Neural progenitor cell (in vitro differentiated cells): ENCODE data around the gene ELFN1.

Experiments used
- EZH2 ChIP-seq: fragments of 200-600 bp; sonication (generic); IDR thresholded peaks from 2 replicates; pipeline ENCODE4 v1.6.1; 2017; ENCODE audit warnings: antibody characterized with exemption, mild to moderate bottlenecking, moderate library complexity
- TF ChIP-seq, protein P1 (sequence below): fragments of 200-600 bp; sonication (generic); IDR thresholded peaks from 2 replicates; pipeline ENCODE4 v1.5.1; 2017; ENCODE audit warnings: antibody characterized with exemption, mild to moderate bottlenecking

DNA sequence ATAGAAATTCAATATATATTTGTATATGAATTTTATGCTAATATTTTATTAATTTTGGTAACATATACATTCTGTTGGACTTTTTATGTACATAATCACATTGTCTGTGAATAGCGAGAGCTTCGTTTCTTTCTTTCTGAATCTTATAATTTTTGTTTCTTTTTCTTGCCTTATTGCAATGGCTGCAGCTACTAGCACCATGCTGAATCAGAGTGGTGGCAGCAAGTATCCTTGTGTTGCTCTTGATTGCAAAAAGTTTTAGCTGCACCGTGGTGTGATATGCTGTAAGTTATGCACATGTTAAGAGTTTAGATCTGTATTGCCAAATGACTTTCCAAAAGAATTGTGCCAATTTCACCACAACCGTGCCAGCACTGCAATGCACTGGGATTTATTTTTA, 32.6 kb downstream of the ELFN1 start:
- no peak for TF ChIP-seq EZH2
- TF ChIP-seq, protein P1, sequence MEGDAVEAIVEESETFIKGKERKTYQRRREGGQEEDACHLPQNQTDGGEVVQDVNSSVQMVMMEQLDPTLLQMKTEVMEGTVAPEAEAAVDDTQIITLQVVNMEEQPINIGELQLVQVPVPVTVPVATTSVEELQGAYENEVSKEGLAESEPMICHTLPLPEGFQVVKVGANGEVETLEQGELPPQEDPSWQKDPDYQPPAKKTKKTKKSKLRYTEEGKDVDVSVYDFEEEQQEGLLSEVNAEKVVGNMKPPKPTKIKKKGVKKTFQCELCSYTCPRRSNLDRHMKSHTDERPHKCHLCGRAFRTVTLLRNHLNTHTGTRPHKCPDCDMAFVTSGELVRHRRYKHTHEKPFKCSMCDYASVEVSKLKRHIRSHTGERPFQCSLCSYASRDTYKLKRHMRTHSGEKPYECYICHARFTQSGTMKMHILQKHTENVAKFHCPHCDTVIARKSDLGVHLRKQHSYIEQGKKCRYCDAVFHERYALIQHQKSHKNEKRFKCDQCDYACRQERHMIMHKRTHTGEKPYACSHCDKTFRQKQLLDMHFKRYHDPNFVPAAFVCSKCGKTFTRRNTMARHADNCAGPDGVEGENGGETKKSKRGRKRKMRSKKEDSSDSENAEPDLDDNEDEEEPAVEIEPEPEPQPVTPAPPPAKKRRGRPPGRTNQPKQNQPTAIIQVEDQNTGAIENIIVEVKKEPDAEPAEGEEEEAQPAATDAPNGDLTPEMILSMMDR, result no peak
